PC-9 (cell line): ENCODE data around the gene ZNF407. TPM values are rescaled to one million over a fixed set of nuclear protein-coding genes. Genes with fewer than 3 reads are reported as not detected.

Experiments used
- BruUV-seq: library from RNA; stranded (reverse); fragments of 400-500 nt; replicated peaks from 2 replicates; lab custom pipeline; 2021; lab: Mats Ljungman, UMichigan
- CTCF ChIA-PET: fragments of 300-600 bp; sonication (Branson Sonifier 250); formaldehyde crosslinking; loops from one replicate; lab custom pipeline; 2022; ENCODE audit warnings: antibody characterized with exemption; lab: Charles Lee
- POLR2A ChIA-PET: fragments of 300-600 bp; sonication (Branson Sonifier 250); formaldehyde crosslinking; loops from one replicate; lab custom pipeline; 2022; ENCODE audit warnings: antibody characterized with exemption; ENCODE audit not compliant: unreplicated experiment; lab: Charles Lee
- DNase-seq, 2 experiments: peaks; one replicate each; pipeline versions ENCODE4 v3.0.0 to v3.0.0-alpha.2; 2015 to 2022; ENCODE audit warnings: mixed read lengths in 1 of 2
- H2AFZ ChIP-seq: fragments of 200-600 bp; sonication (generic); 2 replicates; pipeline ENCODE4 v1.8.1; 2017; ENCODE audit warnings: antibody characterized with exemption
- H3F3A ChIP-seq: fragments of 200-600 bp; sonication (generic); 2 replicates; pipeline ENCODE4 v1.8.1; 2017; ENCODE audit warnings: antibody characterized with exemption, mild to moderate bottlenecking, low read depth; ENCODE audit not compliant: insufficient read depth
- H3K27ac ChIP-seq: fragments of 200-600 bp; sonication (generic); 2 replicates; pipeline ENCODE4 v1.6.1; 2016; ENCODE audit warnings: mixed run types
- H3K27me3 ChIP-seq: fragments of 200-600 bp; sonication (generic); 2 replicates; pipeline ENCODE4 v1.6.1; 2016; ENCODE audit warnings: low read depth, mixed run types; ENCODE audit not compliant: insufficient read depth
- H3K36me3 ChIP-seq: fragments of 200-600 bp; sonication (generic); 2 replicates; pipeline ENCODE4 v1.6.1; 2016; ENCODE audit warnings: low read depth, mixed run types
- H3K4me1 ChIP-seq: fragments of 200-600 bp; sonication (generic); replicated peaks from 2 replicates; pipeline ENCODE4 v1.6.1; 2016; ENCODE audit warnings: mixed run types; ENCODE audit not compliant: insufficient read depth
- H3K4me2 ChIP-seq: fragments of 200-600 bp; sonication (generic); 2 replicates; pipeline ENCODE4 v1.6.1; 2017; ENCODE audit warnings: mixed run types
- H3K4me3 ChIP-seq: fragments of 200-600 bp; sonication (generic); 2 replicates; pipeline ENCODE4 v1.6.1; 2016; ENCODE audit warnings: mixed run types
- H3K79me2 ChIP-seq: fragments of 200-600 bp; sonication (generic); 2 replicates; pipeline ENCODE4 v1.6.1; 2017; ENCODE audit warnings: low read depth, mixed run types
- H3K9me2 ChIP-seq: fragments of 200-600 bp; sonication (generic); 2 replicates; pipeline ENCODE4 v1.8.1; 2017; ENCODE audit warnings: mild to moderate bottlenecking; ENCODE audit not compliant: insufficient read depth
- H3K9me3 ChIP-seq: fragments of 200-600 bp; sonication (generic); 2 replicates; pipeline ENCODE4 v1.8.1; 2016; ENCODE audit warnings: low read depth; ENCODE audit not compliant: insufficient read depth
- H4K20me1 ChIP-seq: fragments of 200-600 bp; sonication (generic); 2 replicates; pipeline ENCODE4 v1.8.1; 2017; ENCODE audit not compliant: insufficient read depth
- EZH2 ChIP-seq: fragments of 200-600 bp; sonication (generic); IDR thresholded peaks from 2 replicates; pipeline ENCODE4 v1.8.0; 2017; ENCODE audit warnings: antibody characterized with exemption, low read depth
- intact Hi-C: fragments of 100-400 bp; cut with micrococcal nuclease; formaldehyde crosslinking; loops from one replicate; pipeline ENCODE4 v1.10.0; 2022; ENCODE audit not compliant: unreplicated experiment
- total RNA-seq: library from RNA; stranded (reverse); gene quantifications from 2 replicates; pipeline ENCODE4 v1.2.3, GENCODE V29; 2021
- TF ChIP-seq, protein P1 (sequence below): fragments of 200-600 bp; sonication (generic); conservative IDR thresholded peaks from 2 replicates; pipeline ENCODE4 v1.6.1; 2017; ENCODE audit warnings: mixed run types, antibody characterized with exemption, mild to moderate bottlenecking, moderate library complexity

The ZNF407 gene
- total RNA-seq, 1 experiment from 2014 or later: 13.4 TPM

DNA sequence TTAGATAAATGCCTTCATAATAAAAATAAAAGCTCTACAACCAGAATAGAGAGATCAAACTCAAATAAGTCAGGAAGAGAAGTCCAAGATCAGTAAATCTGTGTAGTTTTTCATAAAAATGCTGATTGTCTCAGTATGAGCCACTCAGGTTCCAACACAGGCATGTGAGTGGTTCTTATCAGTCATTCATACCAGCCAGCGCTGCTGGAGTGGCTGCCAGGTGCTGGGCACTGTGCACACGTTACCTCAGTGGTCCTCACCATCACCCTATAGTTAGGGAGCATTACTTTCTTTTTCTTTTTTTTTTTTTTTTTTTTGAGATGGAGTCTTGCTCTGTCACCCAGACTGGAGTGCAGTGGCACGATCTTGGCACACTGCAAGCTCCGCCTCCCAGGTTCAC is 39.6 kb upstream of the ZNF407 start:
- ChIA-PET POLR2A (no interaction called here), CTCF (no interaction called here)
- no peaks in the 10 kb centered on the region for H3K36me3 ChIP-seq
- TF ChIP-seq EZH2: no peak
- TF ChIP-seq, protein P1, sequence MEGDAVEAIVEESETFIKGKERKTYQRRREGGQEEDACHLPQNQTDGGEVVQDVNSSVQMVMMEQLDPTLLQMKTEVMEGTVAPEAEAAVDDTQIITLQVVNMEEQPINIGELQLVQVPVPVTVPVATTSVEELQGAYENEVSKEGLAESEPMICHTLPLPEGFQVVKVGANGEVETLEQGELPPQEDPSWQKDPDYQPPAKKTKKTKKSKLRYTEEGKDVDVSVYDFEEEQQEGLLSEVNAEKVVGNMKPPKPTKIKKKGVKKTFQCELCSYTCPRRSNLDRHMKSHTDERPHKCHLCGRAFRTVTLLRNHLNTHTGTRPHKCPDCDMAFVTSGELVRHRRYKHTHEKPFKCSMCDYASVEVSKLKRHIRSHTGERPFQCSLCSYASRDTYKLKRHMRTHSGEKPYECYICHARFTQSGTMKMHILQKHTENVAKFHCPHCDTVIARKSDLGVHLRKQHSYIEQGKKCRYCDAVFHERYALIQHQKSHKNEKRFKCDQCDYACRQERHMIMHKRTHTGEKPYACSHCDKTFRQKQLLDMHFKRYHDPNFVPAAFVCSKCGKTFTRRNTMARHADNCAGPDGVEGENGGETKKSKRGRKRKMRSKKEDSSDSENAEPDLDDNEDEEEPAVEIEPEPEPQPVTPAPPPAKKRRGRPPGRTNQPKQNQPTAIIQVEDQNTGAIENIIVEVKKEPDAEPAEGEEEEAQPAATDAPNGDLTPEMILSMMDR: no peak
- H3K9me3 ChIP-seq: no peaks in the 10 kb centered on the region
- no peak overlapping the region for H3K4me2 ChIP-seq
- no peak overlapping the region for H3K4me3 ChIP-seq
- no peak overlapping the region for H3K27ac ChIP-seq
- no peak for DNase-seq
- intact Hi-C loops: no loop called here
- no peaks in the 10 kb centered on the region for H4K20me1 ChIP-seq
- H3K4me1 ChIP-seq: no peaks in the 10 kb centered on the region
- H3K9me2 ChIP-seq: no peaks in the 10 kb centered on the region
- no peak overlapping the region for H2AFZ ChIP-seq
- no peaks in the 10 kb centered on the region for H3F3A ChIP-seq
- no peaks in the 10 kb centered on the region for H3K79me2 ChIP-seq
- BruUV-seq: no TSS peak
- H3K27me3 ChIP-seq: peaks cover 99% of the 10 kb centered on the region

DNA sequence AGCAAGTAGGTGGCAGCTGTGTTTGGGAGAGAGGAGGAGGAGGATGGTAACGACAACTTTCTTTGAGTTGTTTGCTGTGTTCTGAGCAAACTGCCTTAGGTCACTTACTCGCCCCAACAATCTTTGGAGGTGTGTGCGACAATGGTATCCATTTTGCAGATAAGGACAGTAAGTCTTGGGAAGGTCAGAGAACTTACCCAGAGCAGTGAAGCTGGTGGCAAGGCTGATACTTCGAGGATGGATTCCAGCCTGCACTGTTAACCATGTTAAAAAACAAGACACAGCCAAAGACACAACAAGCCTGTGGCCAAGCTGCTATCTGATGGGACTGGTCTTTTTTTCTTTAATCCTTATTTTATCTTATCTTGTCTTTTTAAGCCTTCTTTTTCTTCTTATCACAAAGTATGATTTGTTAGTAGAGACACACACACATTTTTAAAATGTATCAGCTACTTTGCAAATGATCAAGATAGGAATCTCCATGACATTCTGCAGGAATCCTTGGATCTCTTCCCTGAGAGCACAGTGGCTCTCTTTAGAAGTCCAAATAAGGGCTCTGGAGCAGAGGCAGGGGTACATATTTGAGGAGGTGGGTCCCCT is 35.4 kb upstream of the ZNF407 start:
- Histone ChIP-seq H3F3A (no peaks in the 10 kb centered on the region), H3K36me3 (no peaks in the 10 kb centered on the region), H2AFZ (no peak overlapping the region), H3K9me2 (no peaks in the 10 kb centered on the region), H3K27ac (no peak overlapping the region), H4K20me1 (no peaks in the 10 kb centered on the region), H3K4me1 (no peaks in the 10 kb centered on the region), H3K4me2 (no peak overlapping the region), H3K79me2 (no peaks in the 10 kb centered on the region), H3K9me3 (no peaks in the 10 kb centered on the region), H3K4me3 (no peak overlapping the region), H3K27me3 (peaks cover 96% of the 10 kb centered on the region)
- TF ChIP-seq EZH2: no peak
- TF ChIP-seq, protein P1: no peak
- no TSS peak for BruUV-seq
- ChIA-PET CTCF (no interaction called here), POLR2A (no interaction called here)
- no peak for DNase-seq
- intact Hi-C loops: no loop called here

DNA sequence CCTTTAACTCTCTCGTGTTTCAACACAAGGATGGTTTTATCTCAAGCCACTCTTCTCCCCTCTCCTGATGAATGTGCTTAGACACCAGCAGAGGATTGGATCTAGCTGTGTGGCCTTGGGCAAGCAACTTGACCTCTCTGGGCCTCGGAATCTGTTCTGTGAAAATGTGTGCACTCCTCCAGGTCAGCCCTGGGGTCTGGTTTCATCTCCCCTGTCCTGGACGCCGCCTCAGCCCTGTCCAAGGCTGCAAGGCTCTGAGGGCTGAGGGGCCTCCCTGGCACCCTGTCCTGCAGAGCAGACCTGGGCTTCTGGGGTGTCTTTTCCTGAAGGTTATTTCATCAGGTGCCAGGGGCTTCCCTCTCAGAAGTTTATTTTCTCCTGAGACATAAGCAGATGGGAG is 34.9 kb upstream of the ZNF407 start:
- H3K36me3 ChIP-seq: no peaks in the 10 kb centered on the region
- H3K4me1 ChIP-seq: no peaks in the 10 kb centered on the region
- no peaks in the 10 kb centered on the region for H3K79me2 ChIP-seq
- H2AFZ ChIP-seq: no peak overlapping the region
- intact Hi-C loops: no loop called here
- POLR2A ChIA-PET: no interaction called here
- H3K9me3 ChIP-seq: no peaks in the 10 kb centered on the region
- BruUV-seq: no TSS peak
- H3K27me3 ChIP-seq: peaks cover 96% of the 10 kb centered on the region
- H3K4me3 ChIP-seq: no peak overlapping the region
- no peaks in the 10 kb centered on the region for H3K9me2 ChIP-seq
- H4K20me1 ChIP-seq: no peaks in the 10 kb centered on the region
- H3K27ac ChIP-seq: no peak overlapping the region
- TF ChIP-seq, protein P1: no peak
- TF ChIP-seq EZH2: no peak
- no peaks in the 10 kb centered on the region for H3F3A ChIP-seq
- H3K4me2 ChIP-seq: no peak overlapping the region
- no peak for DNase-seq
- CTCF ChIA-PET: no interaction called here
